Natural killer cell (primary cell): Measurements from ENCODE around the gene ATF7. TPM values are rescaled to one million over a fixed set of nuclear protein-coding genes. Genes with fewer than 3 reads are reported as not detected.

Experiments used
- ATAC-seq, 3 donors: fragments of 150-1000 bp in 2 of 3; fragments of 200-7000 bp in 1 of 3; cut with Tn5 transposase; 1 replicate in 1 of 3; 2 replicates in 2 of 3; pipeline ENCODE4 v1.10.0; 2021; ENCODE audit warnings: mild to moderate bottlenecking in 2 of 3, moderate library complexity in 2 of 3
- DNase-seq, 2 donors: peaks; one replicate each; pipeline versions ENCODE4 v3.0.0 to v3.0.0-alpha.2; 2013 to 2021; ENCODE audit warnings: mixed read lengths in 1 of 2
- H3K27ac ChIP-seq: one replicate; pipeline ENCODE4 v1.5.1; 2013; ENCODE audit warnings: mild to moderate bottlenecking, low read length
- H3K27me3 ChIP-seq: one replicate; pipeline ENCODE4 v1.6.1; 2013; ENCODE audit warnings: low read length; ENCODE audit not compliant: control insufficient read depth, insufficient read depth
- H3K36me3 ChIP-seq: one replicate; pipeline ENCODE4 v1.6.1; 2013; ENCODE audit warnings: low read length; ENCODE audit not compliant: control insufficient read depth, insufficient read depth
- H3K4me1 ChIP-seq: one replicate; pipeline ENCODE4 v1.6.1; 2013; ENCODE audit warnings: low read length; ENCODE audit not compliant: control insufficient read depth, insufficient read depth
- H3K4me3 ChIP-seq: one replicate; pipeline ENCODE4 v1.5.1; 2013; ENCODE audit warnings: low read length
- H3K9me3 ChIP-seq: one replicate; pipeline ENCODE4 v1.6.1; 2013; ENCODE audit warnings: low read length; ENCODE audit not compliant: control insufficient read depth, insufficient read depth
- H3K27ac Mint-ChIP-seq, 2 donors: one replicate each; pipeline ENCODE4 v1.8.0; 2022; ENCODE audit warnings: mild to moderate bottlenecking in 2 of 2, mixed read lengths in 2 of 2, moderate library complexity in 1 of 2
- H3K27me3 Mint-ChIP-seq, 2 donors: one replicate each; pipeline ENCODE4 v1.8.0; 2022; ENCODE audit warnings: low read depth in 2 of 2, mixed read lengths in 2 of 2
- H3K36me3 Mint-ChIP-seq: one replicate; pipeline ENCODE4 v1.8.0; 2022; ENCODE audit warnings: mixed read lengths
- H3K4me1 Mint-ChIP-seq, 2 donors: one replicate each; pipeline ENCODE4 v1.8.0; 2022; ENCODE audit warnings: mixed read lengths in 2 of 2
- H3K4me3 Mint-ChIP-seq: one replicate; pipeline ENCODE4 v1.8.0; 2022; ENCODE audit warnings: mild to moderate bottlenecking, moderate library complexity, mixed read lengths
- H3K9me3 Mint-ChIP-seq, 2 donors: one replicate each; pipeline ENCODE4 v1.8.0; 2022; ENCODE audit warnings: mixed read lengths in 2 of 2
- CTCF ChIP-seq: fragments of 200-600 bp; IDR thresholded peaks from one replicate; pipeline ENCODE4 v1.8.0; 2022; ENCODE audit warnings: antibody characterized with exemption
- WGBS: methylation state at CpG from one replicate; pipeline ENCODE4 v1.1.7; 2013; ENCODE audit warnings: missing lambda C conversion rate; ENCODE audit not compliant: insufficient coverage; 5-methylcytosine and 5-hydroxymethylcytosine counted together
- intact Hi-C: fragments of 100-400 bp; cut with micrococcal nuclease; formaldehyde crosslinking; loops from one replicate; pipeline ENCODE4 v1.14.2; 2022
- total RNA-seq, 4 donors: library from RNA; stranded (reverse); fragments of 120-200 nt in 1 of 4; gene quantifications; one replicate each; pipeline versions ENCODE4 v1.2.3 to v1.2.4, GENCODE V29; 2013 to 2022

ATF7 gene
- total RNA-seq, 3 donors from 2014 or later (not counting 1 experiment from before 2014, with no cell fraction given), result 32.3 to 42.3 (median 34.9) TPM

GRCh38 chr12:53539526-53539925 lies 86.7 kb downstream of the ATF7 start:
- 93% methylated on average over 3 of the region's 3 CpGs for WGBS
- no peaks in the 10 kb centered on the region for H3K9me3 ChIP-seq
- H3K27ac ChIP-seq, result no peak overlapping the region
- DNase-seq, result no peak
- ATAC-seq, result no peak
- H3K27me3 ChIP-seq, result no peaks in the 10 kb centered on the region
- intact Hi-C loops, result no loop called here
- H3K36me3 ChIP-seq, result peaks cover 47% of the 10 kb centered on the region
- Mint-ChIP-seq H3K4me3 (no peak overlapping the region), H3K9me3 (no peaks in the 10 kb centered on the region), H3K27me3 (no peaks in the 10 kb centered on the region), H3K27ac (no peak overlapping the region), H3K36me3 (peaks cover 6% of the 10 kb centered on the region), H3K4me1 (no peaks in the 10 kb centered on the region)
- no peaks in the 10 kb centered on the region for H3K4me1 ChIP-seq
- no peak overlapping the region for H3K4me3 ChIP-seq
- TF ChIP-seq CTCF, result no peak

GRCh38 chr12:53538209-53538689 lies 87.9 kb downstream of the ATF7 start:
- Histone ChIP-seq H3K36me3 (peaks cover 58% of the 10 kb centered on the region), H3K4me1 (no peaks in the 10 kb centered on the region), H3K9me3 (no peaks in the 10 kb centered on the region), H3K27ac (no peak overlapping the region), H3K27me3 (no peaks in the 10 kb centered on the region), H3K4me3 (no peak overlapping the region)
- Mint-ChIP-seq H3K4me1 (no peaks in the 10 kb centered on the region), H3K27ac (no peak overlapping the region), H3K27me3 (no peaks in the 10 kb centered on the region), H3K4me3 (no peak overlapping the region), H3K36me3 (peaks cover 7% of the 10 kb centered on the region), H3K9me3 (no peaks in the 10 kb centered on the region)
- intact Hi-C loops, result no loop called here
- ATAC-seq (no peak), DNase-seq (no peak)
- no peak for TF ChIP-seq CTCF
- WGBS, result 94% methylated on average over 1 of the region's 1 CpG

- WGBS, result 83% methylated on average over 2 of the region's 3 CpGs
- H3K4me1 Mint-ChIP-seq, result no peaks in the 10 kb centered on the region
- H3K27me3 ChIP-seq, result no peaks in the 10 kb centered on the region
- peaks cover 18% of the 10 kb centered on the region for H3K36me3 Mint-ChIP-seq
- ATAC-seq, result no peak
- TF ChIP-seq CTCF, result no peak
- intact Hi-C loops, result no loop called here
- no peaks in the 10 kb centered on the region for H3K27me3 Mint-ChIP-seq
- H3K9me3 ChIP-seq, result no peaks in the 10 kb centered on the region
- no peak overlapping the region for H3K4me3 ChIP-seq
- H3K27ac Mint-ChIP-seq, result no peak overlapping the region
- DNase-seq, result no peak
- H3K27ac ChIP-seq, result no peak overlapping the region
- peaks cover 62% of the 10 kb centered on the region for H3K36me3 ChIP-seq
- H3K4me3 Mint-ChIP-seq, result no peak overlapping the region
- H3K4me1 ChIP-seq, result no peaks in the 10 kb centered on the region
- no peaks in the 10 kb centered on the region for H3K9me3 Mint-ChIP-seq
Observed at GRCh38 chr12:53536962-53537361, 89.2 kb downstream of the ATF7 start.

- 79% methylated on average over 2 of the region's 2 CpGs for WGBS
- no peak for TF ChIP-seq CTCF
- peaks cover 18% of the 10 kb centered on the region for H3K36me3 Mint-ChIP-seq
- no peak for DNase-seq
- H3K4me3 ChIP-seq, result no peak overlapping the region
- no peaks in the 10 kb centered on the region for H3K9me3 ChIP-seq
- ATAC-seq, result no peak
- no peaks in the 10 kb centered on the region for H3K27me3 ChIP-seq
- no peak overlapping the region for H3K27ac ChIP-seq
- no peaks in the 10 kb centered on the region for H3K4me1 Mint-ChIP-seq
- H3K27ac Mint-ChIP-seq, result no peak overlapping the region
- no peaks in the 10 kb centered on the region for H3K27me3 Mint-ChIP-seq
- no peaks in the 10 kb centered on the region for H3K9me3 Mint-ChIP-seq
- no peaks in the 10 kb centered on the region for H3K4me1 ChIP-seq
- H3K36me3 ChIP-seq, result peaks cover 64% of the 10 kb centered on the region
- intact Hi-C loops, result no loop called here
- H3K4me3 Mint-ChIP-seq, result no peak overlapping the region
Observed at GRCh38 chr12:53533471-53533870, 92.7 kb downstream of the ATF7 start.
